Kidney (tissue), 14 donors: ENCODE measurements around the gene TLE1. TPM values are rescaled to one million over a fixed set of nuclear protein-coding genes. Genes with fewer than 3 reads are reported as not detected.

Experiments
- DNase-seq, 5 donors: peaks; one replicate each; pipeline ENCODE4 v3.0.0-alpha.2; 2013 to 2020
- FAIRE-seq: peaks from 2 replicates; lab custom pipeline; 2012; peaks lifted over from hg19 to GRCh38; lab: Jason Lieb, UNC
- H3K27ac ChIP-seq, 2 donors: one replicate each; pipeline ENCODE4 v1.7.0; 2013; ENCODE audit warnings: low read depth in 2 of 2, low read length in 2 of 2, inconsistent platforms in 1 of 2
- H3K27me3 ChIP-seq: one replicate; pipeline ENCODE4 v1.7.1; 2013; ENCODE audit warnings: low read length, inconsistent platforms; ENCODE audit not compliant: control insufficient read depth, insufficient read depth
- H3K36me3 ChIP-seq, 3 donors: one replicate each; pipeline versions ENCODE4 v1.7.0 to v1.7.1; 2013; ENCODE audit warnings: low read length in 3 of 3, control low read depth in 1 of 3, inconsistent platforms in 1 of 3; ENCODE audit not compliant: insufficient read depth in 3 of 3, control insufficient read depth in 2 of 3
- H3K4me1 ChIP-seq, 3 donors: one replicate each; pipeline versions ENCODE4 v1.7.0 to v1.7.1; 2013; ENCODE audit warnings: low read length in 3 of 3, inconsistent platforms in 1 of 3, low read depth in 1 of 3; ENCODE audit not compliant: control insufficient read depth in 2 of 3, insufficient read depth in 2 of 3
- H3K4me3 ChIP-seq, 3 donors: one replicate each; pipeline versions ENCODE4 v1.7.0 to v1.8.1; 2013; ENCODE audit warnings: low read length in 3 of 3, control low read depth in 1 of 3, inconsistent platforms in 1 of 3
- H3K9ac ChIP-seq, 3 donors: one replicate each; pipeline versions ENCODE4 v1.7.0 to v1.7.1; 2013; ENCODE audit warnings: low read length in 3 of 3, control low read depth in 1 of 3, inconsistent platforms in 1 of 3
- H3K9me3 ChIP-seq, 3 donors: one replicate each; pipeline versions ENCODE4 v1.7.0 to v1.7.1; 2013; ENCODE audit warnings: low read length in 3 of 3, control low read depth in 1 of 3, inconsistent platforms in 1 of 3; ENCODE audit not compliant: control insufficient read depth in 2 of 3, insufficient read depth in 1 of 3
- intact Hi-C: fragments of 100-400 bp; cut with DNase I; formaldehyde crosslinking; loops from one replicate; pipeline ENCODE4 v1.11.1; 2022
- polyA plus RNA-seq: library from polyadenylated mRNA; stranded (reverse); fragments of 350-450 nt; fragmentation: Illumina TruSeq; extraction: RNeasy Lipid Tissue Mini Kit (QIAGEN cat#74804); gene quantifications from one replicate; pipeline ENCODE4 v1.2.3, GENCODE V29; 2014; ENCODE audit warnings: low read depth, low replicate concordance; ENCODE audit not compliant: insufficient read depth
- total RNA-seq: library from RNA; stranded (reverse); fragmentation: NEBNext Ultra II Directional; extraction: Animal tissue kit (Norgen Biotek cat#: 25700); gene quantifications from one replicate; pipeline ENCODE4 v1.2.1, GENCODE V29; 2021
- TF ChIP-seq, protein P1 (sequence below): IDR thresholded peaks from 3 replicates; pipeline ENCODE4 v1.5.1; 2012; ENCODE audit warnings: mild to moderate bottlenecking, moderate library complexity, borderline replicate concordance; ENCODE audit not compliant: insufficient read depth; ENCODE audit errors: extremely low read depth
- donor health status: control.
- donor health status: control.
- donor health status: control.
- donor health status: control.
- donor health status: control.
- donor health status: DM: yes; HTN: yes; CAD: no.
- donor health status: Normal renal cell carcinoma (clear cell type).

TLE1 gene
- total and polyA plus RNA-seq, 2 donors from 2014 or later, result 10.8 to 52.5 TPM

DNA sequence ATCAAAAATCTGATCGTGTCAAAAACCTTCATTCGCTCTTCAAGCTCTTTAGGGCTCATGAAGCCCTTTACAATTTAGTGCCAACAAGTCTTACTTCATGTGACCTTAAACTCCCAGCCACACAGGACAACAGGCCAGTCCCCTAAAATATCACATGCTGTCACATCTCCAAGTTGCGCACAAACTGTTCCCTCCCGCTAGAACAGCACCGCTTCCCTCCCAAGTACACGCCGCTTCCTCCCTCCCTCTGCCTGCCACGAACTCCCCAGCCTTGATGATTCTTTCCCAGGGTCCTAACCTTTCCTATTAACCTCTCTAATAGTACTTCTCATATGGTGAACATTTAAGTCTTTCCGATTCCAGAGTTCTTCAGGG is 91.2 kb downstream of the TLE1 start:
- TF ChIP-seq, protein P1, sequence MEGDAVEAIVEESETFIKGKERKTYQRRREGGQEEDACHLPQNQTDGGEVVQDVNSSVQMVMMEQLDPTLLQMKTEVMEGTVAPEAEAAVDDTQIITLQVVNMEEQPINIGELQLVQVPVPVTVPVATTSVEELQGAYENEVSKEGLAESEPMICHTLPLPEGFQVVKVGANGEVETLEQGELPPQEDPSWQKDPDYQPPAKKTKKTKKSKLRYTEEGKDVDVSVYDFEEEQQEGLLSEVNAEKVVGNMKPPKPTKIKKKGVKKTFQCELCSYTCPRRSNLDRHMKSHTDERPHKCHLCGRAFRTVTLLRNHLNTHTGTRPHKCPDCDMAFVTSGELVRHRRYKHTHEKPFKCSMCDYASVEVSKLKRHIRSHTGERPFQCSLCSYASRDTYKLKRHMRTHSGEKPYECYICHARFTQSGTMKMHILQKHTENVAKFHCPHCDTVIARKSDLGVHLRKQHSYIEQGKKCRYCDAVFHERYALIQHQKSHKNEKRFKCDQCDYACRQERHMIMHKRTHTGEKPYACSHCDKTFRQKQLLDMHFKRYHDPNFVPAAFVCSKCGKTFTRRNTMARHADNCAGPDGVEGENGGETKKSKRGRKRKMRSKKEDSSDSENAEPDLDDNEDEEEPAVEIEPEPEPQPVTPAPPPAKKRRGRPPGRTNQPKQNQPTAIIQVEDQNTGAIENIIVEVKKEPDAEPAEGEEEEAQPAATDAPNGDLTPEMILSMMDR, result no peak
- DNase-seq (peak in 1 of 5 donors; percentile 56), FAIRE-seq (no peak)
- H3K27me3 ChIP-seq, result no peaks in the 10 kb centered on the region
- H3K36me3 ChIP-seq, result peaks cover 0 to 5% (median 0%) of the 10 kb centered on the region in 3 donors
- H3K4me1 ChIP-seq, result peaks cover 0 to 10% (median 2%) of the 10 kb centered on the region in 3 donors
- H3K4me3 ChIP-seq, result no peak overlapping the region
- no peaks in the 10 kb centered on the region for H3K9me3 ChIP-seq
- no peak overlapping the region for H3K27ac ChIP-seq
- intact Hi-C loops, result no loop called here
- H3K9ac ChIP-seq, result no peak overlapping the region

DNA sequence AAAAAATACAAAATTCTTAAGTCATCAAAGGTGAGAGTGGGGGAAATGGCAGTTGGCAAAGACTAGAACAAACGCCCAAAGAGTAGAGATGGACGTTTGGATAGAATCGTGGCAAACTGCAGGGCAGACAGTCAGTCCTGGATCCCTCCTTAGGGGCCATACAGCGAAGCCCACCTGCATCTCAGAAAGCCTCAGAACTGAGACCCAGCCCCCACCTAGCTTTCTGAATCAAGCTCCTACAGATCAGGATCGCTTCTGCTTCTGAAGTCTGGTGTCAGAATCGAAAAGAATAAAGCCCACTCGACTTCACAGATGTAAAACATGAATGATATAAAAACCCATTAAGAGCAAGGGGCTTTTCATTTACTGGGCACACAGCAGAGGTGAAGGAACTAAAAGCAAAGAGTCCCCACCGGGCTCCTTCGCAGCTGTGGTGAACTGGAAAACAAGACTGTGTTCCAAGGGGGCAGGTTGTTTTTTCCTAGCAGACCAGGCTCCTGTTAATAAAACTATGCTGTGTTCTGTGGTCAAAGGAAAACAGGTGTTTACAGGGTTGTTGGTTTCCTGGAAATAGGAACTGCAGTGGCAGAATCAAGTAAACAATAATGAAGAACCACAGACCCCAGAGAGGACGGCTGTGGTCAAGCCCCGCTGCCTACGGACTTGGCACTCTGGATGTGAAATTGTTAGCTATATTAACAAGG is 91.8 kb downstream of the TLE1 start:
- Histone ChIP-seq H3K4me1 (peaks cover 0 to 10% (median 2%) of the 10 kb centered on the region in 3 donors), H3K36me3 (peaks cover 0 to 5% (median 0%) of the 10 kb centered on the region in 3 donors), H3K27me3 (no peaks in the 10 kb centered on the region), H3K4me3 (no peak overlapping the region), H3K9me3 (no peaks in the 10 kb centered on the region), H3K9ac (no peak overlapping the region), H3K27ac (no peak overlapping the region)
- intact Hi-C loops, result no loop called here
- FAIRE-seq (no peak), DNase-seq (peak in 1 of 5 donors; percentile 20)
- TF ChIP-seq, protein P1, result no peak

DNA sequence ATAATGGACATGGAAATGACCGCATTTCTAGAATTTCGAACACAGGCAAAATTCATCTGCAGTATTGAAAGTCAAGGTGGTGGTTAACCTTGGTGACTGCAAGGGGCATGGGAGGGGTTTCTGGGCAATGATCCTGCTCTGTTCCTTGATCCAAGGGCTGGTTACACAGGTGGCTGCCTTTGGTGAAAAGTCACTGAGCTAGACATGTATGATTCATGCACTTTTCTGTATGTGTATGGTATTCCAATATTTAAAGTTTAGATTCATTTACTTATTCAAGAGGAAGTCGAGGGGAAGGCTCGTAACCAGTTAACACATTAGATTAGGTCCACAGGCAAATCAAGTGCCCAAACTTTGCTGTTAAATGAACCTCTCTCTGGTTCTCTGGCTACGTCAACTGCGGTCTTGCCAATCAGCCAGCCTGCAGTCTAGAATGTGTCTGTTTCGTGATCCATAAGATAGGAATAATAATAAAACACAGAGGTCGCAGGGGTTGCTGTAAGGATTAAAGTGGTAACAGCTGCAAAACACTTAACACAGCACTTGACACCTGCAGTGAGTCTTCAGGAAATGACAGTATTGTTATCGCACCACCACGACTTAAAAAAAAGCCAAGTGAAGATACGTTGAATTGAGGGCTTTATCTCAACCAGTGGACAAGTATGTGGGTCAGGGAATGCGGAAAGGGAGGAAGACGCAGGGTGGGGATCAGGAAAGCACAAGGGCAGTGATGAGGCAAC is 92.5 kb downstream of the TLE1 start:
- no peaks in the 10 kb centered on the region for H3K9me3 ChIP-seq
- H3K9ac ChIP-seq, result no peak overlapping the region
- H3K4me1 ChIP-seq, result peaks cover 0 to 8% (median 2%) of the 10 kb centered on the region in 3 donors
- no peak overlapping the region for H3K27ac ChIP-seq
- no peak for DNase-seq
- peaks cover 0 to 3% (median 0%) of the 10 kb centered on the region in 3 donors for H3K36me3 ChIP-seq
- no peaks in the 10 kb centered on the region for H3K27me3 ChIP-seq
- TF ChIP-seq, protein P1, result no peak
- no peak for FAIRE-seq
- no peak overlapping the region for H3K4me3 ChIP-seq
- intact Hi-C loops, result no loop called here
